GM19467 (cell line): Measurements from ENCODE around the gene MTG2.
A peak's percentile ranks its signal among the peaks of the same experiment; 100 is the strongest.

Source experiments
- ATAC-seq: cut with Tn5 transposase; IDR thresholded peaks from one replicate; pipeline ENCODE4 v1.9.1; 2021; ENCODE audit warnings: mild to moderate bottlenecking, moderate library complexity; ENCODE audit not compliant: unreplicated experiment

MTG2 gene

GRCh38 chr20:62229667-62230066 is 46.8 kb downstream of the MTG2 start:
- no peak for ATAC-seq

GRCh38 chr20:62230276-62230675 is 47.4 kb downstream of the MTG2 start:
- no peak for ATAC-seq

GRCh38 chr20:62230696-62231095 is 47.9 kb downstream of the MTG2 start:
- ATAC-seq: no peak

GRCh38 chr20:62231292-62231691 is 48.5 kb downstream of the MTG2 start:
- ATAC-seq: no peak

- ATAC-seq: no peak
Measured at GRCh38 chr20:62232194-62232593, 49.4 kb downstream of the MTG2 start.

- no peak for ATAC-seq
Measured at GRCh38 chr20:62232770-62233645, 50.2 kb downstream of the MTG2 start.

- ATAC-seq: no peak
Measured at GRCh38 chr20:62233684-62234083, 50.9 kb downstream of the MTG2 start.

GRCh38 chr20:62234339-62234738 is 51.5 kb downstream of the MTG2 start:
- ATAC-seq: no peak

- no peak for ATAC-seq
Measured at GRCh38 chr20:62235001-62235776, 52.4 kb downstream of the MTG2 start.

- no peak for ATAC-seq
Measured at GRCh38 chr20:62235777-62236157, 52.9 kb downstream of the MTG2 start.

- ATAC-seq: no peak
Measured at GRCh38 chr20:62236200-62236599, 53.4 kb downstream of the MTG2 start.

GRCh38 chr20:62236766-62237513 is 54.1 kb downstream of the MTG2 start:
- no peak for ATAC-seq

GRCh38 chr20:62237514-62237800 is 54.6 kb downstream of the MTG2 start:
- no peak for ATAC-seq

GRCh38 chr20:62237801-62238568 is 55.2 kb downstream of the MTG2 start, which contains the start of gene OSBPL2:
Gene OSBPL2 (plus strand): TSS chr20:62238521. CDS start chr20:62256185, 17,664 bp downstream.
- peak; percentile 92 for ATAC-seq

GRCh38 chr20:62238569-62239277 is 55.9 kb downstream of the MTG2 start:
- peak; percentile 5 for ATAC-seq

GRCh38 chr20:62239278-62239879 is 56.6 kb downstream of the MTG2 start:
- ATAC-seq: no peak

- no peak for ATAC-seq
Measured at GRCh38 chr20:62240020-62240685, 57.3 kb downstream of the MTG2 start.

- ATAC-seq: no peak
Measured at GRCh38 chr20:62241506-62241905, 58.7 kb downstream of the MTG2 start.

GRCh38 chr20:62242176-62242575 is 59.3 kb downstream of the MTG2 start:
- no peak for ATAC-seq
